ENCODE measurements around the gene STK33.

GRCh38 chr11:8610532-8611116, 16.6 kb upstream of the STK33 start:
- TF ChIP-seq CTCF (IDR thresholded peaks at IDR 0.05) = no peak
- TF ChIP-seq POLR2A (IDR thresholded peaks at IDR 0.05) = no peak

Data from esophagus squamous epithelium (tissue), 4 donors.